Heart right ventricle (tissue), 16 donors: Measurements from ENCODE around the gene ATP10A. TPM values are rescaled to one million over a fixed set of nuclear protein-coding genes. Genes with fewer than 3 reads are reported as not detected.

Experiments used
- ATAC-seq, 8 donors: fragments of 200-7000 bp; cut with Tn5 transposase; one replicate each; pipeline ENCODE4 v1.9.1; 2020; ENCODE audit warnings: mild to moderate bottlenecking in 8 of 8, moderate library complexity in 8 of 8, moderate number of reproducible peaks in 1 of 8
- DNase-seq, 2 donors: peaks; one replicate each; pipeline ENCODE4 v3.0.0-alpha.2; 2020
- H3K27ac ChIP-seq, 10 donors: fragments of 200-600 bp; sonication (generic) in 2 of 10; one replicate each; pipeline versions ENCODE4 v1.5.0 to v1.8.0; 2020 to 2022; ENCODE audit warnings: mild to moderate bottlenecking in 3 of 10
- H3K27me3 ChIP-seq, 7 donors: fragments of 200-600 bp; one replicate each; pipeline ENCODE4 v1.8.0; 2021 to 2022; ENCODE audit warnings: mild to moderate bottlenecking in 2 of 7
- H3K36me3 ChIP-seq, 9 donors: fragments of 200-600 bp; sonication (generic) in 1 of 9; one replicate each; pipeline versions ENCODE4 v1.5.0 to v1.8.0; 2020 to 2022; ENCODE audit warnings: mild to moderate bottlenecking in 2 of 9
- H3K4me1 ChIP-seq, 9 donors: fragments of 200-600 bp; sonication (generic) in 1 of 9; one replicate each; pipeline versions ENCODE4 v1.5.0 to v1.8.0; 2020 to 2022; ENCODE audit warnings: mild to moderate bottlenecking in 4 of 9
- H3K4me3 ChIP-seq, 10 donors: fragments of 200-600 bp; sonication (generic) in 2 of 10; one replicate each; pipeline versions ENCODE4 v1.5.0 to v1.8.0; 2020 to 2022; ENCODE audit warnings: mild to moderate bottlenecking in 7 of 10, moderate library complexity in 2 of 10
- H3K9me3 ChIP-seq, 11 donors: fragments of 200-600 bp in 10 of 11; sonication (generic) in 2 of 11; one replicate each; pipeline versions ENCODE4 v1.5.0 to v1.8.0; 2013 to 2022; ENCODE audit warnings: mild to moderate bottlenecking in 2 of 11, control low read depth in 1 of 11, moderate library complexity in 1 of 11
- CTCF ChIP-seq, 9 donors: fragments of 200-600 bp; sonication (generic) in 2 of 9; IDR thresholded peaks; one replicate each; pipeline versions ENCODE4 v1.5.0 to v1.8.0; 2021 to 2022; ENCODE audit warnings: antibody characterized with exemption in 9 of 9, mild to moderate bottlenecking in 5 of 9, moderate library complexity in 1 of 9
- WGBS, 2 donors: extraction: QIAGEN DNeasy Blood & Tissue Kit; methylation state at CpG; one replicate each; pipeline ENCODE4 v1.1.7; 2013; ENCODE audit warnings: inconsistent platforms in 1 of 2; 5-methylcytosine and 5-hydroxymethylcytosine counted together
- intact Hi-C, 10 donors: fragments of 100-400 bp; cut with DNase I; formaldehyde crosslinking; loops; one replicate each; pipeline versions ENCODE4 v1.11.1 to v1.14.2; 2022
- polyA plus RNA-seq, 2 donors: library from polyadenylated mRNA; stranded (reverse); fragments of 200-250 nt; gene quantifications; one replicate each; pipeline ENCODE4 v1.2.3, GENCODE V29; 2013
- total RNA-seq, 10 donors: library from RNA; stranded (reverse); fragmentation: NEBNext Ultra II Directional in 3 of 10; extraction: Animal tissue kit (Norgen Biotek cat#: 25700) in 3 of 10; gene quantifications; one replicate each; pipeline versions ENCODE4 v1.2.1 to v1.2.4, GENCODE V29; 2021 to 2023
- donor health status: Arrhythmogenic right ventricular cardiomyopathy.
- donor health status: ischemic (EF 13 %, LVEDD 7.1; RV severe dilation, severe dysfunction).
- donor health status: healthy with polysubstance abuse.
- donor health status: DM: no; HTN: yes; CAD: no.
- donor health status: DM: no; HTN: no; CAD: no.
- donor health status: ischemic (EF 25% LVEDD 6.9; RV normal size, moderate dysfunction).
- donor health status: ischemic (EF 25% LVEDD 5.7; RV mildly dilated, moderate dysfunction).
- donor health status: healthy.
- donor health status: DM: yes; HTN: yes; CAD: no.
- donor health status: Ischemic cardiomyopathy.
- donor health status: ischemic (EF 35%, LVEDD 5.7; RV mildly dilated, moderate dysfunction).
- donor health status: nonischemic (EF 11% LVEDD 7.7; RV severe dilation, severe dysfunction).
- donor health status: DM: yes; HTN: yes; CAD: no.
- donor health status: PGD.
- donor health status: ischemic (EF 29% LVEDD 5.4; RV normal size, mild dysfunction).
- donor health status: nonischemic (EF 23%, LVEDD 6.1; RV moderate dilation, normal function).

ATP10A gene
- total and polyA plus RNA-seq, 12 donors, result 0.45 to 2.2 (median 0.89) TPM

DNA sequence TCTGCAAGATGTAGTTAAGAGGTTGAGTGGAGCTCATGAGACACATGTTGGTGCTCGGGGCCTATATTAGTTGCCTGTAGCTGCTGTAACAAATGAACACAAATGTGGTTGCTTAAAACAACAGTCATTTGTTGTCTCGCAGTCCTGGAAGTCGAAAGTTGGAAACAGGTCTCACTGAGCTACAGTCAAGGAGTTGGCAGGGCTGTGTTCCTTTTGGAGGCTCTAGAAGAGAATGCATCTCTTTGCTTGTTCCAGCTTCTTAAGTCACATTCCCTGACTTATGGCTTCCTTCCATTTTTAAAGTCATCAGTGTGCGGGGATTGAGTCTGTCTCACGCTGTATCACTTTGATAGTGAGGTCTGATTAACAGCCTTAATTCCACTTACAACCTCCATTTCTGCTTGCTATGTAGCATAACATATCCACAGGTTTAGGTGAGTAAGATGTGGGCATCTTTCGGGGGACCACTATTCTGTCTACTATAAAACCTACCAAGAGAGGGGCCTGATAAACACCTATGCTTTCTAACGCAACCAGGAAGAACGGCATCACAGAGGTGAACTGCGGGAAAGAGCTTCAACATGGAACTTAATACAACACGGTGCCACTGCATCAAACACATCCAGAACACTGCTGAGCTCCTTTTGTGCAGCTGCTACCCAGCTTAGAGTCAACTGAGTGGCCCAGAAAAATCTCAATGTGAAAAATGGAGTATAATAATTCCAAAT lies 119.4 kb downstream of the ATP10A start:
- 82 to 89% methylated on average over 10 of the region's 10 CpGs for WGBS, 2 donors
- H3K4me1 ChIP-seq, result peaks cover 0 to 8% (median 0%) of the 10 kb centered on the region in 9 donors
- ATAC-seq (peak in 3 of 8 donors; percentile 29 to 53 (median 44)), DNase-seq (no peak)
- H3K36me3 ChIP-seq, result no peaks in the 10 kb centered on the region
- peak overlapping the region in 1 of 10 donors; percentile 26 for H3K27ac ChIP-seq
- intact Hi-C loops, result loop anchor here in 2 of 10 donors (5.0 to 10.0 kb wide), 3 partner anchors 34 to 121 kb away; partner anchors contain the start of gene ATP10A (in 1 of the 2)
- no peak overlapping the region for H3K4me3 ChIP-seq
- peaks cover 0 to 5% (median 0%) of the 10 kb centered on the region in 7 donors for H3K27me3 ChIP-seq
- H3K9me3 ChIP-seq, result peaks cover 0 to 7% (median 0%) of the 10 kb centered on the region in 11 donors
- TF ChIP-seq CTCF (IDR thresholded peaks at IDR 0.05), result no peak

DNA sequence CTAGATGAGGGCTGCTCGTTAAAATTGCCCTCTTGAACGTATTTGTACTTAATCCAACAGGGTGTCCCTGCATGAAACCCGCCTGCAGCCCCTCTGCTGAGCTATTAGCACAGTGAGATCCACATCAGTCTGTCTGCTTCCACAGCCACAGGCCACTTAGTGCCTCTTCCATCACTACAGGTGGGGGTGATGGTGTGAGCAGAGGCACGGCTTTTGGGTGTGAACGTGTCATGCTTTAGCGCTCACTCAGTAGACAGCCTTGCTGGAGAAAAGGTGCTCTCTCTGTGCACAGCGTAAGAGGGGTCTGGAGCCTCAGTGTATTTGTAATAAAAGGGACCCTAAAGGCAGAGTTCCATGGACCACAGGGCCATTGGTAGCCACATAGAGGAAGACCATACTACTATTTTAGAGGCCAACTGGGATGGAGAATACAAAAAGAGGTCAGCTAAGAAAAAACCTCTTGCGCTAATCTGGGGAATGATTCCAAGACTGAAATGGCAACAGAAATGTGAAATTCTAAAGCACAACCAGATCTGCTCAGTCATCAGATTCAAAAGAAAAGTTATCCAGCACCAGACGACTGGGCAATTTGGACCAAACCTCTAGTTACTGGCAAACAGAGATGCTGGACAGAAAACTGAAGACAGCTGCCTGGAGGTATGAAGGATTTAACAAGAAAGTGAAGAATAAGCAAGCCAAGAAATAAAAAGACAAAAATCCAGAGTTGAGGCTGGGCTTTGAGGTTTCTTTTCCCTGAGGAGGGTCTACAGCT lies 120.2 kb downstream of the ATP10A start:
- 66 to 76% methylated on average over 9 of the region's 9 CpGs for WGBS, 2 donors

DNA sequence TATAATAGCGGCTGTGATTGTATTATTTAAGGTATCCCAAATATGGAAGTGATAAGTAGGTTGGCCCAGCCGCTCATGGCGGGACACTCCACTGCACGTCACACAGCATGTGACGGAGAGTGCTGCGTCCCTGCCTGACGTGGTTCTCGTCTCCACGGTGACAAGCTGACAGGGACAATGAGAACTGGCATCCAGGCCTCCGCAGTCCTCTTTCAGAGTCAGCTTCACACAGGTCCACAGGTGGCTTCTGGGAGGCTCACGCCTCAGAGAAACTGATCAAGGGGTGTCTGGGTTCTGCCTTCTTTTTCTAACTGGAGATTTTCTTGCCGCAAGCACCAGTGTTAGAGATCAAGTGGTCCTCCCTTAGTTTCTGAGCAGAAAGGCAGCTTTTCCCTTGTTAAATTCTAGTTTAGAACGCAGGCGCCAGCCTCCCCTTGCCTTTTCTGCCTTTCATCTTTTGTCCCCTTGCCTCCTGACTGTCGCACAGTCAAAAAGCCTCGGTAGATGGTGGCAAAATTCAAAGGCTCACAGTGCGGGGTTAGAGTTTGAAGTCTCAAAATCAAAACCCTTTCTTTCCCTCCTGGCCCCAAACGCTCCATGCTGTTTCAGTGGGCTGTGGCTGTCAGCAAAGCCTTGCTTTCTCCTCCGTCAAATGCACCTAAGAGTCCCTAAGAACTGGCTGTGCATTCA lies 120.9 kb downstream of the ATP10A start:
- TF ChIP-seq CTCF (IDR thresholded peaks at IDR 0.05), result no peak
- WGBS, 2 donors, result 76 to 77% methylated on average over 19 of the region's 19 CpGs
- intact Hi-C loops, result loop anchor here in 2 of 10 donors (5.0 to 10.0 kb wide), 3 partner anchors 35 to 123 kb away; partner anchors contain the start of gene ATP10A (in 1 of the 2)
- DNase-seq (no peak), ATAC-seq (peak in 1 of 8 donors; percentile 28)
- no peak overlapping the region for H3K27ac ChIP-seq
- peaks cover 0 to 5% (median 0%) of the 10 kb centered on the region in 7 donors for H3K27me3 ChIP-seq
- H3K4me3 ChIP-seq, result no peak overlapping the region
- H3K4me1 ChIP-seq, result peaks cover 0 to 20% (median 14%) of the 10 kb centered on the region in 9 donors
- H3K9me3 ChIP-seq, result no peaks in the 10 kb centered on the region
- H3K36me3 ChIP-seq, result no peaks in the 10 kb centered on the region

More for the DNA sequence above, 120.2 kb downstream of the ATP10A start:
- intact Hi-C loops, result loop anchor here in 2 of 10 donors (5.0 to 10.0 kb wide), 3 partner anchors 34 to 122 kb away; partner anchors contain the start of gene ATP10A (in 1 of the 2)
- ATAC-seq (peak in 3 of 8 donors; percentile 16 to 44 (median 23)), DNase-seq (no peak)
- no peak for TF ChIP-seq CTCF (IDR thresholded peaks at IDR 0.05)
- peak overlapping the region in 2 of 10 donors; percentile 12 to 26 for H3K27ac ChIP-seq
- peaks cover 0 to 14% (median 7%) of the 10 kb centered on the region in 9 donors for H3K4me1 ChIP-seq
- H3K4me3 ChIP-seq, result no peak overlapping the region
- H3K36me3 ChIP-seq, result no peaks in the 10 kb centered on the region
- peaks cover 0 to 5% (median 0%) of the 10 kb centered on the region in 7 donors for H3K27me3 ChIP-seq
- no peaks in the 10 kb centered on the region for H3K9me3 ChIP-seq

DNA sequence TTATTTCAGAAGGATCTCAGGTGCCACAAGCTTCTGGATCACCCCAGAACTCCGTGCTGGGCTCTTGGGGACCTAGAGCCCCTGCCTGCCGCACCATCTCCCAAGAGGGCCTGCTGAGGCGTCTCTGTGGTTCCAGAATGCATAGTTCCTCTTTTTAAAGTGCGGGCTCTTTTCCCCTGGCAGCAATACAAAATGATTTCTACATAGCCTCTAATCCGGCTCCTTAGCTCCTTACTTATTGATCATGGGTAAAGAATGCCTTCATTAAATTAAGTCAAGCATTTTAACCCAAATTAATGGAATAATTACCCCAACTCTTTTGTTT lies 121.9 kb downstream of the ATP10A start:
- Histone ChIP-seq H3K27me3 (peaks cover 0 to 5% (median 0%) of the 10 kb centered on the region in 7 donors), H3K4me3 (no peak overlapping the region), H3K36me3 (no peaks in the 10 kb centered on the region), H3K27ac (no peak overlapping the region), H3K9me3 (no peaks in the 10 kb centered on the region), H3K4me1 (peaks cover 0 to 27% (median 20%) of the 10 kb centered on the region in 9 donors)
- no peak for TF ChIP-seq CTCF (IDR thresholded peaks at IDR 0.05)
- DNase-seq (no peak), ATAC-seq (no peak)
- 82 to 85% methylated on average over 5 of the region's 5 CpGs for WGBS, 2 donors
- intact Hi-C loops, result loop anchor here in 2 of 10 donors (5.0 to 10.0 kb wide), 3 partner anchors 36 to 124 kb away; partner anchors contain the start of gene ATP10A (in 1 of the 2)
